Measurements from ENCODE around the gene TGFB2.

GRCh38 chr1:218361298-218362065 lies 16.3 kb downstream of the TGFB2 start:
- TF ChIP-seq CTCF (IDR thresholded peaks at IDR 0.05 in 2 of 3, conservative IDR thresholded peaks at IDR 0.05 in 1 of 3; ENCODE audit: borderline replicate concordance in 1 of 3, insufficient read depth in 1 of 3, low read depth in 2 of 3, low read length in 2 of 3) (peak; percentile 47 to 72 (median 53); a peak in 5 of 6 replicates), ZFX (IDR thresholded peaks at IDR 0.05) (no peak), EZH2 (IDR thresholded peaks at IDR 0.05) (no peak), JUND (IDR thresholded peaks at IDR 0.05) (no peak), POLR2AphosphoS5 (IDR thresholded peaks at IDR 0.05; ENCODE audit: low read depth, low read length) (no peak), TCF7L2 (IDR thresholded peaks at IDR 0.05; ENCODE audit: borderline replicate concordance, extremely low read depth, insufficient read depth, insufficient read length) (no peak)
